Thyroid gland (tissue), 4 donors: ENCODE data around the gene IPMK.
"Not testable (repeated sequence)": the region's sequence is repeated elsewhere in the genome, so short reads cannot be mapped to it uniquely, and the experiment has no call there.

Source experiments
- POLR2A ChIP-seq, 2 donors: fragments of 450-650 bp; IDR thresholded peaks; one replicate each; pipeline ENCODE4 v1.6.1; 2017; ENCODE audit warnings: antibody characterized with exemption in 2 of 2, mild to moderate bottlenecking in 2 of 2, moderate library complexity in 1 of 2
- TF ChIP-seq, protein P1 (sequence below), 6 experiments: fragments of 200-600 bp in 3 of 6; fragments of 450-650 bp in 3 of 6; sonication (generic) in 3 of 6; IDR thresholded peaks; one replicate each; pipeline ENCODE4 v1.5.1; 2016 to 2019; ENCODE audit warnings: antibody characterized with exemption in 6 of 6, mild to moderate bottlenecking in 2 of 6, inconsistent platforms in 1 of 6, moderate library complexity in 1 of 6

DNA sequence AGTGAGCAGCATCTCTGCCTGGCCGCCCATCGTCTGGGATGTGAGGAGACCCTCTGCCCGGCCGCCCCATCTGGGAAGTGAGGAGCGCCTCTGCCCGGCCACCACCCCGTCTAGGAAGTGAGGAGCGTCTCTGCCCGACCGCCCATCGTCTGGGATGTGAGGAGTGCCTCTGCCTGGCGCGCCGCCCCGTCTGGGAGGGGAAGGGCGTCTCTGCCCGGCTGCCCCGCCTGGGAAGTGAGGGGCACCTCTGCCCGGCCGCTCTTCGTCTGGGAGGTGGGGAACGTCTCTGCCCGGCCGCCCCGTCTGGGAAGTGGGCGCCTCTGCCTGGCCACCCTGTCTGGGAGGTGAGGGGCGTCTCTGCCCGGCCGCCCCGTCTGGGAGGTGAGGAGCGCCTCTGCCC, 23.9 kb downstream of the IPMK start:
- TF ChIP-seq, protein P1, sequence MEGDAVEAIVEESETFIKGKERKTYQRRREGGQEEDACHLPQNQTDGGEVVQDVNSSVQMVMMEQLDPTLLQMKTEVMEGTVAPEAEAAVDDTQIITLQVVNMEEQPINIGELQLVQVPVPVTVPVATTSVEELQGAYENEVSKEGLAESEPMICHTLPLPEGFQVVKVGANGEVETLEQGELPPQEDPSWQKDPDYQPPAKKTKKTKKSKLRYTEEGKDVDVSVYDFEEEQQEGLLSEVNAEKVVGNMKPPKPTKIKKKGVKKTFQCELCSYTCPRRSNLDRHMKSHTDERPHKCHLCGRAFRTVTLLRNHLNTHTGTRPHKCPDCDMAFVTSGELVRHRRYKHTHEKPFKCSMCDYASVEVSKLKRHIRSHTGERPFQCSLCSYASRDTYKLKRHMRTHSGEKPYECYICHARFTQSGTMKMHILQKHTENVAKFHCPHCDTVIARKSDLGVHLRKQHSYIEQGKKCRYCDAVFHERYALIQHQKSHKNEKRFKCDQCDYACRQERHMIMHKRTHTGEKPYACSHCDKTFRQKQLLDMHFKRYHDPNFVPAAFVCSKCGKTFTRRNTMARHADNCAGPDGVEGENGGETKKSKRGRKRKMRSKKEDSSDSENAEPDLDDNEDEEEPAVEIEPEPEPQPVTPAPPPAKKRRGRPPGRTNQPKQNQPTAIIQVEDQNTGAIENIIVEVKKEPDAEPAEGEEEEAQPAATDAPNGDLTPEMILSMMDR (IDR thresholded peaks at IDR 0.05) = not testable (repeated sequence)
- not testable (repeated sequence) for TF ChIP-seq POLR2A (IDR thresholded peaks at IDR 0.05)
